Measurements from ENCODE around the gene SATB2. TPM values are rescaled to one million over a fixed set of nuclear protein-coding genes. Genes with fewer than 3 reads are reported as not detected.

Gene SATB2
- total RNA-seq, 1 experiment from 2014 or later, result 7.8 TPM

DNA sequence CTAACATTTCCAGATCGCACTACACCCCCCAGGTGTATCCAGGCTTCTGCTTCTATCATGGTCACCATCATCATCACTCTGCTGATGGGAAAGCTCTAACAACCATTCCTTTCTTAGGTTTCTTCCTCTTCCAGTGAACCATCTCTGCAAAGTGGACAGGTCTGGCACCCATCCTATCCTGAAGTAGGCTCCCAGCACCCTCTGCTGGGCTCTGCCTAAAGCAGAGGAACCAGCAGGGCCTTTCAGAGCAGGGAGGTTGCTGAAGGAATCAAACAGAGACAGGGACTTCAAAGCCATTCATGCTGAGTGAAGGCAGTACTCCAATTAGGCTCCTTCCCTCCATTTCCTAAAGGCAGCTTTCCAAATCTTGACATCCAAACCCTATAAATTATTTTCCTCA is 27.2 kb upstream of the SATB2 start:
- ChIA-PET POLR2A (ENCODE audit: unreplicated experiment) (no interaction called here), CTCF (interaction anchor here (1.2 kb wide), 1 partner anchor 828 kb away, joined by 4 read pairs; no protein-coding TSS in a partner anchor)
- TF ChIP-seq, protein P1, sequence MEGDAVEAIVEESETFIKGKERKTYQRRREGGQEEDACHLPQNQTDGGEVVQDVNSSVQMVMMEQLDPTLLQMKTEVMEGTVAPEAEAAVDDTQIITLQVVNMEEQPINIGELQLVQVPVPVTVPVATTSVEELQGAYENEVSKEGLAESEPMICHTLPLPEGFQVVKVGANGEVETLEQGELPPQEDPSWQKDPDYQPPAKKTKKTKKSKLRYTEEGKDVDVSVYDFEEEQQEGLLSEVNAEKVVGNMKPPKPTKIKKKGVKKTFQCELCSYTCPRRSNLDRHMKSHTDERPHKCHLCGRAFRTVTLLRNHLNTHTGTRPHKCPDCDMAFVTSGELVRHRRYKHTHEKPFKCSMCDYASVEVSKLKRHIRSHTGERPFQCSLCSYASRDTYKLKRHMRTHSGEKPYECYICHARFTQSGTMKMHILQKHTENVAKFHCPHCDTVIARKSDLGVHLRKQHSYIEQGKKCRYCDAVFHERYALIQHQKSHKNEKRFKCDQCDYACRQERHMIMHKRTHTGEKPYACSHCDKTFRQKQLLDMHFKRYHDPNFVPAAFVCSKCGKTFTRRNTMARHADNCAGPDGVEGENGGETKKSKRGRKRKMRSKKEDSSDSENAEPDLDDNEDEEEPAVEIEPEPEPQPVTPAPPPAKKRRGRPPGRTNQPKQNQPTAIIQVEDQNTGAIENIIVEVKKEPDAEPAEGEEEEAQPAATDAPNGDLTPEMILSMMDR (conservative IDR thresholded peaks at IDR 0.05), result peak; percentile 28; the same call in 1 of the 2 replicates
- no peak for TF ChIP-seq EZH2 (IDR thresholded peaks at IDR 0.05; ENCODE audit: low read depth)
- no peaks in the 10 kb centered on the region for H3F3A ChIP-seq (ENCODE audit: insufficient read depth, low read depth)
- H4K20me1 ChIP-seq (ENCODE audit: insufficient read depth), result no peaks in the 10 kb centered on the region
- no peaks in the 10 kb centered on the region for H3K36me3 ChIP-seq (ENCODE audit: low read depth)
- intact Hi-C loops (cut with micrococcal nuclease; ENCODE audit: unreplicated experiment), result loop anchor here (5.0 kb wide), 2 partner anchors 828 to 1113 kb away; no protein-coding TSS in a partner anchor
- no peak overlapping the region for H3K27ac ChIP-seq
- H3K4me2 ChIP-seq, result no peak overlapping the region
- no peak overlapping the region for H3K4me3 ChIP-seq
- H3K27me3 ChIP-seq (ENCODE audit: insufficient read depth, low read depth), result no peaks in the 10 kb centered on the region
- H3K79me2 ChIP-seq (ENCODE audit: low read depth), result no peaks in the 10 kb centered on the region
- no peaks in the 10 kb centered on the region for H3K9me3 ChIP-seq (ENCODE audit: insufficient read depth, low read depth)
- H2AFZ ChIP-seq, result no peak overlapping the region
- peak in 1 of 2 experiments; percentile 10 for DNase-seq
- no peaks in the 10 kb centered on the region for H3K4me1 ChIP-seq (replicated peaks; ENCODE audit: insufficient read depth)
- H3K9me2 ChIP-seq (ENCODE audit: insufficient read depth), result no peaks in the 10 kb centered on the region
- BruUV-seq (replicated peaks), result no TSS peak

DNA sequence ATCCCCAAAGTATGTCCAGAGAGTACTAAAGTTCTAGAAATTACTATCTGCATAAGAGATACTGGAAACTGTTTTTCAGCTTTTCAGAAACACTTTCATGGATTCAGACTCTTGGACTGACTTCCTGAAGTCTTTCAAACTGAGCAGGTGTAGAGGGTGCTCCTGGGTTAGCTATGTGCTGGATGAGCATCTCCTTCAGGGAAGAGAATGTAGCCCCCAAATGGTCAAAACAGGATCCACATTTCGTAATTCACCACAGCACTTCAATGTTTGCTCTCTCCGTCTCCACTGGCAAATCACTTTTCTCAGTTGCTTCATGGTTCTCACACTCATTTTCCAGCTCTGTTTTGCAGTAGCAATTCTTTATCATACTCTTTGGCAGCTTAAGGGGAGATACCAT is 23.2 kb upstream of the SATB2 start:
- Histone ChIP-seq H3K9me3 (ENCODE audit: insufficient read depth, low read depth) (no peaks in the 10 kb centered on the region), H3K36me3 (ENCODE audit: low read depth) (no peaks in the 10 kb centered on the region), H3K27ac (no peak overlapping the region), H4K20me1 (ENCODE audit: insufficient read depth) (no peaks in the 10 kb centered on the region), H3K27me3 (ENCODE audit: insufficient read depth, low read depth) (0 out of 2 replicates have a peak, but pooled peaks cover 4% of the 10 kb centered on the region), H3K79me2 (ENCODE audit: low read depth) (no peaks in the 10 kb centered on the region), H3K4me1 (replicated peaks; ENCODE audit: insufficient read depth) (no peaks in the 10 kb centered on the region), H3K4me2 (no peak overlapping the region), H3K9me2 (ENCODE audit: insufficient read depth) (no peaks in the 10 kb centered on the region; the same call in 1 of the 2 replicates), H2AFZ (no peak overlapping the region), H3K4me3 (no peak overlapping the region), H3F3A (ENCODE audit: insufficient read depth, low read depth) (no peaks in the 10 kb centered on the region)
- intact Hi-C loops (cut with micrococcal nuclease; ENCODE audit: unreplicated experiment), result no loop called here
- ChIA-PET POLR2A (ENCODE audit: unreplicated experiment) (interaction anchor here (0.6 kb wide), 1 partner anchor 107 kb away, joined by 6 read pairs; no protein-coding TSS in a partner anchor), CTCF (no interaction called here)
- no peak for DNase-seq
- TF ChIP-seq EZH2 (IDR thresholded peaks at IDR 0.05; ENCODE audit: low read depth), result no peak
- TF ChIP-seq, protein P1 (conservative IDR thresholded peaks at IDR 0.05), result no peak
- no TSS peak for BruUV-seq (replicated peaks)

- POLR2A ChIA-PET (ENCODE audit: unreplicated experiment), result no interaction called here
- no peak for DNase-seq
- H3K4me1 ChIP-seq (replicated peaks; ENCODE audit: insufficient read depth), result no peaks in the 10 kb centered on the region
- no peaks in the 10 kb centered on the region for H4K20me1 ChIP-seq (ENCODE audit: insufficient read depth)
- H3K27ac ChIP-seq, result no peak overlapping the region
- no peak overlapping the region for H3K4me2 ChIP-seq
- no peaks in the 10 kb centered on the region for H3K36me3 ChIP-seq (ENCODE audit: low read depth)
- TF ChIP-seq, protein P1 (conservative IDR thresholded peaks at IDR 0.05), result no peak
- no peak for TF ChIP-seq EZH2 (IDR thresholded peaks at IDR 0.05; ENCODE audit: low read depth)
- H3K9me3 ChIP-seq (ENCODE audit: insufficient read depth, low read depth), result no peaks in the 10 kb centered on the region
- peaks cover 15% of the 10 kb centered on the region; the same call in 1 of the 2 replicates for H3K27me3 ChIP-seq (ENCODE audit: insufficient read depth, low read depth)
- H3K79me2 ChIP-seq (ENCODE audit: low read depth), result no peaks in the 10 kb centered on the region
- CTCF ChIA-PET, result no interaction called here
- H3K4me3 ChIP-seq, result no peak overlapping the region
- H3K9me2 ChIP-seq (ENCODE audit: insufficient read depth), result no peaks in the 10 kb centered on the region; the same call in 1 of the 2 replicates
- H3F3A ChIP-seq (ENCODE audit: insufficient read depth, low read depth), result no peaks in the 10 kb centered on the region
- no TSS peak for BruUV-seq (replicated peaks)
- intact Hi-C loops (cut with micrococcal nuclease; ENCODE audit: unreplicated experiment), result no loop called here
- no peak overlapping the region for H2AFZ ChIP-seq
Observed at GRCh38 chr2:199477277-199477834, 19.6 kb upstream of the SATB2 start.
